DOHH2 (cell line): ENCODE measurements around the gene EHMT1.

Source experiments
- EZH2phosphoT487 ChIP-seq: fragments of 200-600 bp; sonication (generic); IDR thresholded peaks from 2 replicates; pipeline ENCODE4 v1.6.1; 2017; ENCODE audit warnings: borderline replicate concordance, mild to moderate bottlenecking, antibody characterized with exemption, low read length, moderate library complexity, mixed read lengths
- TF ChIP-seq, protein P1 (sequence below): fragments of 200-600 bp; sonication (generic); IDR thresholded peaks from one replicate; pipeline ENCODE4 v1.5.1; 2014; ENCODE audit warnings: antibody characterized with exemption, mild to moderate bottlenecking, low read depth, low read length; ENCODE audit not compliant: poor library complexity, severe bottlenecking

DNA sequence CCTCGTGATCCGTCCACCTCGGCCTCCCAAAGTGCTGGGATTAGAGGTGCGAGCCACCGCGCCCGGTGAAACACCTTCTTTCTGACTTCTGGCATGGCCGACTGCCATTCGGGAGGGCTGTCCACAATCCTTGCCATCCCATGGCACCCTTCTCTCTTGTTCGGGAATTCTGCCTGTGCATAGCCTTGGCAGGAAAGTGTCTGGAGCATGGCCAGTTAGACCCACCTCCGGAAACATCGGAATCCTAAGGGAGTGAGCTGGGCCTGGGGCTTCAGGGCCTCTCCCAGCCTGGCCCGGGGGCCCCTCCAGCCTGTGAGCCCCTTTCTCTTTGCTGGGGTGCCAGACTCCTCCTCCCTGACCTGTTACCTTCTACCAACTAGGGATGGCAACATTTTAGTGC is 14.9 kb upstream of the EHMT1 start:
- TF ChIP-seq, protein P1, sequence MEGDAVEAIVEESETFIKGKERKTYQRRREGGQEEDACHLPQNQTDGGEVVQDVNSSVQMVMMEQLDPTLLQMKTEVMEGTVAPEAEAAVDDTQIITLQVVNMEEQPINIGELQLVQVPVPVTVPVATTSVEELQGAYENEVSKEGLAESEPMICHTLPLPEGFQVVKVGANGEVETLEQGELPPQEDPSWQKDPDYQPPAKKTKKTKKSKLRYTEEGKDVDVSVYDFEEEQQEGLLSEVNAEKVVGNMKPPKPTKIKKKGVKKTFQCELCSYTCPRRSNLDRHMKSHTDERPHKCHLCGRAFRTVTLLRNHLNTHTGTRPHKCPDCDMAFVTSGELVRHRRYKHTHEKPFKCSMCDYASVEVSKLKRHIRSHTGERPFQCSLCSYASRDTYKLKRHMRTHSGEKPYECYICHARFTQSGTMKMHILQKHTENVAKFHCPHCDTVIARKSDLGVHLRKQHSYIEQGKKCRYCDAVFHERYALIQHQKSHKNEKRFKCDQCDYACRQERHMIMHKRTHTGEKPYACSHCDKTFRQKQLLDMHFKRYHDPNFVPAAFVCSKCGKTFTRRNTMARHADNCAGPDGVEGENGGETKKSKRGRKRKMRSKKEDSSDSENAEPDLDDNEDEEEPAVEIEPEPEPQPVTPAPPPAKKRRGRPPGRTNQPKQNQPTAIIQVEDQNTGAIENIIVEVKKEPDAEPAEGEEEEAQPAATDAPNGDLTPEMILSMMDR, result no peak
- no peak for TF ChIP-seq EZH2phosphoT487
